Naive thymus-derived CD8-positive, alpha-beta T cell (primary cell): Measurements from ENCODE around the gene UTS2R. TPM values are rescaled to one million over a fixed set of nuclear protein-coding genes. Genes with fewer than 3 reads are reported as not detected.

ENCODE experiments used
- ATAC-seq, 2 donors: fragments of 150-1000 bp; cut with Tn5 transposase in 1 of 2; sonication (Bioruptor Pico), chemical (Tn5 transposase) in 1 of 2; 1 replicate in 1 of 2; 2 replicates in 1 of 2; pipeline ENCODE4 v1.10.0; 2021; ENCODE audit warnings: mild to moderate bottlenecking in 2 of 2, moderate library complexity in 2 of 2
- POLR2A ChIA-PET: fragments of 350-600 bp; sonication (Branson Sonifier 250); formaldehyde crosslinking; loops from one replicate; lab custom pipeline; 2021; ENCODE audit warnings: antibody characterized with exemption; lab: Charles Lee
- DNase-seq, 10 donors: peaks; one replicate each; pipeline versions ENCODE4 v3.0.0 to v3.0.0-alpha.2; 2020 to 2022
- H3K27ac Mint-ChIP-seq, 10 donors: one replicate each; pipeline ENCODE4 v1.8.0; 2020 to 2022; ENCODE audit warnings: mild to moderate bottlenecking in 10 of 10, mixed read lengths in 10 of 10, moderate library complexity in 4 of 10, inconsistent platforms in 1 of 10
- H3K27me3 Mint-ChIP-seq, 5 donors: one replicate each; pipeline ENCODE4 v1.8.0; 2021 to 2022; ENCODE audit warnings: mixed read lengths in 5 of 5
- H3K36me3 Mint-ChIP-seq, 3 donors: one replicate each; pipeline ENCODE4 v1.8.0; 2020 to 2022; ENCODE audit warnings: mixed read lengths in 3 of 3, mild to moderate bottlenecking in 2 of 3, inconsistent platforms in 1 of 3
- H3K4me1 Mint-ChIP-seq, 4 donors: one replicate each; pipeline ENCODE4 v1.8.0; 2021 to 2022; ENCODE audit warnings: mixed read lengths in 4 of 4
- H3K4me3 Mint-ChIP-seq, 10 donors: one replicate each; pipeline ENCODE4 v1.8.0; 2020 to 2022; ENCODE audit warnings: mild to moderate bottlenecking in 10 of 10, mixed read lengths in 10 of 10, moderate library complexity in 6 of 10, inconsistent platforms in 1 of 10
- H3K9me3 Mint-ChIP-seq, 9 donors: one replicate each; pipeline ENCODE4 v1.8.0; 2020 to 2022; ENCODE audit warnings: mixed read lengths in 9 of 9, mild to moderate bottlenecking in 3 of 9, inconsistent platforms in 1 of 9, moderate library complexity in 1 of 9
- polyA plus RNA-seq, 3 donors: library from polyadenylated mRNA; unstranded; fragments of 300-500 nt; fragmentation: Illumina TruSeq; gene quantifications; one replicate each; pipeline ENCODE4 v1.2.3, GENCODE V29; 2021
- total RNA-seq, 8 experiments: library from RNA in 2 of 8; stranded (reverse) in 2 of 8; gene quantifications; one replicate each; pipeline ENCODE4 v1.2.3 and lab custom pipeline; 2021 to 2026

UTS2R gene
- total and polyA plus RNA-seq, 5 experiments from 2014 or later: not detected

GRCh38 chr17:82391496-82392066 is 20.0 kb downstream of the UTS2R start:
- ATAC-seq: no peak
- POLR2A ChIA-PET: no interaction called here
- H3K27ac Mint-ChIP-seq: no peak overlapping the region

GRCh38 chr17:82392209-82392920 is 20.8 kb downstream of the UTS2R start:
- Mint-ChIP-seq H3K9me3 (no peaks in the 10 kb centered on the region), H3K36me3 (peaks cover 0 to 19% (median 3%) of the 10 kb centered on the region in 3 donors), H3K4me1 (peaks cover 2 to 8% (median 6%) of the 10 kb centered on the region in 4 donors), H3K4me3 (no peak overlapping the region), H3K27me3 (no peaks in the 10 kb centered on the region), H3K27ac (no peak overlapping the region)
- ATAC-seq (no peak), DNase-seq (peak in 1 of 10 donors; percentile 26)
- POLR2A ChIA-PET: interaction anchor here (0.6 kb wide), 1 partner anchor 25 kb away, joined by 3 read pairs; no protein-coding TSS in a partner anchor

More at GRCh38 chr17:82391496-82392066, 20.0 kb downstream of the UTS2R start:
- Mint-ChIP-seq H3K9me3 (no peaks in the 10 kb centered on the region), H3K4me3 (no peak overlapping the region), H3K27me3 (no peaks in the 10 kb centered on the region), H3K36me3 (peaks cover 0 to 14% (median 3%) of the 10 kb centered on the region in 3 donors), H3K4me1 (peaks cover 3 to 10% (median 7%) of the 10 kb centered on the region in 4 donors)
- peak in 1 of 10 donors; percentile 31 for DNase-seq

- no peak overlapping the region for H3K4me3 Mint-ChIP-seq
- ATAC-seq (no peak), DNase-seq (peak in 1 of 10 donors; percentile 27)
- H3K36me3 Mint-ChIP-seq: peaks cover 0 to 19% (median 3%) of the 10 kb centered on the region in 3 donors
- no peaks in the 10 kb centered on the region for H3K27me3 Mint-ChIP-seq
- H3K27ac Mint-ChIP-seq: no peak overlapping the region
- no peaks in the 10 kb centered on the region for H3K9me3 Mint-ChIP-seq
- H3K4me1 Mint-ChIP-seq: peaks cover 0 to 8% (median under 1%) of the 10 kb centered on the region in 4 donors
- POLR2A ChIA-PET: interaction anchor here (0.6 kb wide), 1 partner anchor 25 kb away, joined by 3 read pairs; no protein-coding TSS in a partner anchor
Measured at GRCh38 chr17:82392941-82393340, 21.4 kb downstream of the UTS2R start.

GRCh38 chr17:82394278-82394677 is 22.7 kb downstream of the UTS2R start:
- no peaks in the 10 kb centered on the region for H3K9me3 Mint-ChIP-seq
- no peak overlapping the region for H3K4me3 Mint-ChIP-seq
- H3K27ac Mint-ChIP-seq: peak overlapping the region in 2 of 10 donors; percentile 25 to 50
- H3K27me3 Mint-ChIP-seq: no peaks in the 10 kb centered on the region
- POLR2A ChIA-PET: no interaction called here
- ATAC-seq: no peak
- DNase-seq: no peak
- H3K4me1 Mint-ChIP-seq: peaks cover 0 to 8% (median 0%) of the 10 kb centered on the region in 4 donors
- H3K36me3 Mint-ChIP-seq: peaks cover 0 to 24% (median 3%) of the 10 kb centered on the region in 3 donors

GRCh38 chr17:82396601-82397435 is 25.3 kb downstream of the UTS2R start:
- no peaks in the 10 kb centered on the region for H3K27me3 Mint-ChIP-seq
- peaks cover 0 to 30% (median 3%) of the 10 kb centered on the region in 3 donors for H3K36me3 Mint-ChIP-seq
- POLR2A ChIA-PET: no interaction called here
- no peak overlapping the region for H3K4me3 Mint-ChIP-seq
- peaks cover 10 to 18% (median 12%) of the 10 kb centered on the region in 4 donors for H3K4me1 Mint-ChIP-seq
- DNase-seq (peak in 1 of 10 donors; percentile 48), ATAC-seq (no peak)
- H3K27ac Mint-ChIP-seq: peak overlapping the region in 1 of 10 donors; percentile 36
- H3K9me3 Mint-ChIP-seq: no peaks in the 10 kb centered on the region

GRCh38 chr17:82397449-82398335 is 26.1 kb downstream of the UTS2R start:
- POLR2A ChIA-PET: no interaction called here
- Mint-ChIP-seq H3K36me3 (peaks cover 0 to 32% (median 3%) of the 10 kb centered on the region in 3 donors), H3K9me3 (no peaks in the 10 kb centered on the region), H3K27ac (no peak overlapping the region), H3K4me1 (peaks cover 10 to 19% (median 13%) of the 10 kb centered on the region in 4 donors), H3K27me3 (no peaks in the 10 kb centered on the region), H3K4me3 (no peak overlapping the region)
- DNase-seq: peak in 1 of 10 donors; percentile 49
- no peak for ATAC-seq

GRCh38 chr17:82399041-82399441 is 27.5 kb downstream of the UTS2R start:
- H3K4me1 Mint-ChIP-seq: peaks cover 9 to 24% (median 12%) of the 10 kb centered on the region in 4 donors
- no peaks in the 10 kb centered on the region for H3K9me3 Mint-ChIP-seq
- no peaks in the 10 kb centered on the region for H3K27me3 Mint-ChIP-seq
- H3K36me3 Mint-ChIP-seq: peaks cover 0 to 33% (median 5%) of the 10 kb centered on the region in 3 donors
- DNase-seq (no peak), ATAC-seq (no peak)
- H3K4me3 Mint-ChIP-seq: no peak overlapping the region
- POLR2A ChIA-PET: interaction anchor here (0.5 kb wide), 1 partner anchor 12 kb away, joined by 4 read pairs; no protein-coding TSS in a partner anchor
- H3K27ac Mint-ChIP-seq: no peak overlapping the region

GRCh38 chr17:82399601-82400101 is 28.1 kb downstream of the UTS2R start:
- Mint-ChIP-seq H3K4me1 (peaks cover 9 to 24% (median 12%) of the 10 kb centered on the region in 4 donors), H3K27me3 (no peaks in the 10 kb centered on the region), H3K36me3 (peaks cover 0 to 36% (median 5%) of the 10 kb centered on the region in 3 donors), H3K9me3 (no peaks in the 10 kb centered on the region), H3K27ac (no peak overlapping the region), H3K4me3 (peak overlapping the region in 1 of 10 donors; percentile 33)
- ATAC-seq (no peak), DNase-seq (peak in 1 of 10 donors; percentile 56)
- POLR2A ChIA-PET: no interaction called here

GRCh38 chr17:82400206-82400605 is 28.6 kb downstream of the UTS2R start:
- Mint-ChIP-seq H3K36me3 (peaks cover 0 to 38% (median 6%) of the 10 kb centered on the region in 3 donors), H3K27me3 (no peaks in the 10 kb centered on the region), H3K9me3 (no peaks in the 10 kb centered on the region), H3K4me3 (peak overlapping the region in 2 of 10 donors; percentile 11 to 79), H3K27ac (peak overlapping the region in 4 of 10 donors; percentile 52 to 94 (median 64)), H3K4me1 (peaks cover 9 to 24% (median 12%) of the 10 kb centered on the region in 4 donors)
- POLR2A ChIA-PET: interaction anchor here (0.7 kb wide), 1 partner anchor 19 kb away, joined by 4 read pairs; no protein-coding TSS in a partner anchor
- DNase-seq: peak in 1 of 10 donors; percentile 18
- no peak for ATAC-seq

GRCh38 chr17:82400830-82401229 is 29.3 kb downstream of the UTS2R start:
- POLR2A ChIA-PET: interaction anchor here (0.7 kb wide), 2 partner anchors 19 to 157 kb away, joined by 4 read pairs; no protein-coding TSS in a partner anchor
- Mint-ChIP-seq H3K4me1 (peaks cover 9 to 24% (median 12%) of the 10 kb centered on the region in 4 donors), H3K36me3 (peaks cover 0 to 41% (median 6%) of the 10 kb centered on the region in 3 donors), H3K9me3 (no peaks in the 10 kb centered on the region), H3K4me3 (peak overlapping the region; percentile 71 to 98 (median 88)), H3K27me3 (no peaks in the 10 kb centered on the region), H3K27ac (peak overlapping the region; percentile 12 to 94 (median 69))
- DNase-seq: peak in 8 of 10 donors; percentile 13 to 68 (median 43)
- ATAC-seq: peak; percentile 84 to 94

GRCh38 chr17:82402865-82403264 is 31.3 kb downstream of the UTS2R start:
- Mint-ChIP-seq H3K4me3 (no peak overlapping the region), H3K4me1 (peaks cover 5 to 24% (median 12%) of the 10 kb centered on the region in 4 donors), H3K27me3 (no peaks in the 10 kb centered on the region), H3K36me3 (peaks cover 0 to 47% (median 6%) of the 10 kb centered on the region in 3 donors), H3K27ac (peak overlapping the region in 1 of 10 donors; percentile 63), H3K9me3 (no peaks in the 10 kb centered on the region)
- ATAC-seq: no peak
- POLR2A ChIA-PET: no interaction called here
- no peak for DNase-seq
